ENCODE measurements around the gene CLDN6. TPM values are rescaled to one million over a fixed set of nuclear protein-coding genes. Genes with fewer than 3 reads are reported as not detected.

CLDN6 gene
- total RNA-seq, 1 experiment from 2014 or later: 528 TPM

DNA sequence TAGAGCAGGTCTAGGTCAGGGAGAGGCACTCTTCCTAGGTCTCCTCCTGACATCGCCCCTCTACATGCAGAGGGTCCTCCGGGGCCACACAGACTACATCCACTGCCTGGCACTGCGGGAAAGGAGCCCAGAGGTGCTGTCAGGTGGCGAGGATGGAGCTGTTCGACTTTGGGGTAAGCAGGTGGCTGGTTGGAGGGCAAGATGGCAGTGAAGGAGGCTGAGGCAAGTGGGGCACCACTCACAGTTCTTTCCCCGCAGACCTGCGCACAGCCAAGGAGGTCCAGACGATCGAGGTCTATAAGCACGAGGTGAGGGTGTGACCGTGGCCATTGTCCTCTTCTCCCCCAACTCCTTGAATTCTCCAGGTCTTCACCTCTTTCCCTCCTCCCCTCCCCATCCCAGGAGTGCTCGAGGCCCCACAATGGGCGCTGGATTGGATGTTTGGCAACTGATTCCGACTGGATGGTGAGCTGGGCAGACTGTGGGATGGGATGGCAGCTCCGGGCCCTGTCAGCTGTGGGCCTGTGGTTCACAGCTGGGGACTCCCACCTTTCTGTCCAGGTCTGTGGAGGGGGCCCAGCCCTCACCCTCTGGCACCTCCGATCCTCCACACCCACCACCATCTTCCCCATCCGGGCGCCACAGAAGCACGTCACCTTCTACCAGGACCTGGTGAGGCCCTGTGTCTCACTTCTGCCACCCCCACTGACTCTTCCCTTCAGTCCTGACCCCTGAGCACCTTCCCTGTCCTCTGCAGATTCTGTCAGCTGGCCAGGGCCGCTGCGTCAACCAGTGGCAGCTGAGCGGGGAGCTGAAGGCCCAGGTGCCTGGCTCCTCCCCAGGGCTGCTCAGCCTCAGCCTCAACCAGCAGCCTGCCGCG, 8.9 kb upstream of the CLDN6 start:
- DNase-seq: no peak

DNA sequence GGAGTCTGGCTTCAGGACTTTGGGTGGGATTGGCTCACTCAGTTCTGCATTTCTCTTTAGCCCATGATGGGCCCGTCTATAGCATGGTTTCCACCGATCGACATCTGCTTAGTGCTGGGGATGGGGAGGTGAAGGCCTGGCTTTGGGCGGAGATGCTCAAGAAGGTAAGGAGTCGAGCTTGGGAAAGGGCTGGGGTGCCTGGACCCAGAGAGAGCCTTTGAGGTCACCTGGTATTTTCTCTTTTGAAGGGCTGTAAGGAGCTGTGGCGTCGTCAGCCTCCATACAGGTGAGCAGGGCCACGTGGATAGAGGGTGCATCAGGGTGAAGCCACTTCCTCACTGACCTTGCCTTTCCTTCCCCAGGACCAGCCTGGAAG, 8.0 kb upstream of the CLDN6 start:
- Histone ChIP-seq H3K4me3 (ENCODE audit: insufficient read depth, low read depth, low read length) (no peak overlapping the region), H3K36me3 (replicated peaks; ENCODE audit: control insufficient read depth, insufficient read depth, low read length) (peaks cover 14% of the 10 kb centered on the region), H3K27me3 (ENCODE audit: control insufficient read depth, insufficient read depth, low read length) (peaks cover 19% of the 10 kb centered on the region)
- no peak for DNase-seq

More for the DNA sequence above, 8.9 kb upstream of the CLDN6 start:
- Histone ChIP-seq H3K36me3 (replicated peaks; ENCODE audit: control insufficient read depth, insufficient read depth, low read length) (peaks cover 14% of the 10 kb centered on the region), H3K4me3 (ENCODE audit: insufficient read depth, low read depth, low read length) (no peak overlapping the region), H3K27me3 (ENCODE audit: control insufficient read depth, insufficient read depth, low read length) (peaks cover 19% of the 10 kb centered on the region)

DNA sequence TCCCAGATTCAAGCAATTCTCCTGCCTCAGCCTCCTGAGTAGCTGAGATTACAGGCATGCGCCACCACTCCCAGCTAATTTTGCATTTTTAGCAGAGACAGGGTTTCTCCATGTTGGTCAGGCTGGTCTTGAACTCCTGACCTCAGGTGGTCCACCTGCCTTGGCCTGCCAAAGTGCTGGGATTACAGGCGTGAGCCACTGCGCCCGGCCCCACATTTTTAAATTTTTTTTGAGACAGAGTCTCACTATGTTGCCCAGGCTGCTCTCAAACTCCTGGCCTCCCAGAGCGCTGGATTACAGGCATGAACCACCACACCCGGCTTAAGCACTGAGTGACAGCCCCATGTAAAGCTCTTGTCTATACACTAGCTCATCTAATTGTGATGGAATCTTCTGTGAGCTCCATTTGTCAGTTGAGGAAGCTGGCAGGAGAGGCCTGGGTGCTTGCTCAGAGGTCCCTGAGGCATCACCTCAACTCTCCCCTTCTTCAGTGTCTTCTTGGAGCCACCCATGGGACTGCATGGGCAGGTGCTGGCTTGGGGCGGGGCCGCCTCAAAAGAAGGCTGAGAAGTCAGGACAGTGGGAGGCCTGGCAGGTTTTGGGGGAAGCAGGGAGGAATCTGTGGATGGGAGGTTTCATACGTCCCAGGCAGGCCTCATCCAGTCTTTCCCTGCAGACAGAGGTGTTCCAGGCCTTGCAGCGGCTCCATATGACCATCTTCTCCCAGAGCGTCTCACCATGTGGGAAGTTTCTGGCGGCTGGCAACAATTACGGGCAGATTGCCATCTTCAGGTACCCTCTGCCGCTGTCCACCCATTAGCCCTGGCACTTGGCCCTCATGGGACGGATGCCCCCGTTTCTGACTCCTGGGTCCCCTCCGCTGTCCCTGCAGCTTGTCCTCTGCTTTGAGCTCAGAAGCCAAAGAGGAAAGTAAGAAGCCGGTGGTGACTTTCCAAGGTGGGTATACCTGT, 7.3 kb upstream of the CLDN6 start:
- H3K36me3 ChIP-seq (replicated peaks; ENCODE audit: control insufficient read depth, insufficient read depth, low read length): peaks cover 14% of the 10 kb centered on the region
- no peak for DNase-seq
- peaks cover 17% of the 10 kb centered on the region for H3K27me3 ChIP-seq (ENCODE audit: control insufficient read depth, insufficient read depth, low read length)
- no peak overlapping the region for H3K4me3 ChIP-seq (ENCODE audit: insufficient read depth, low read depth, low read length)

DNA sequence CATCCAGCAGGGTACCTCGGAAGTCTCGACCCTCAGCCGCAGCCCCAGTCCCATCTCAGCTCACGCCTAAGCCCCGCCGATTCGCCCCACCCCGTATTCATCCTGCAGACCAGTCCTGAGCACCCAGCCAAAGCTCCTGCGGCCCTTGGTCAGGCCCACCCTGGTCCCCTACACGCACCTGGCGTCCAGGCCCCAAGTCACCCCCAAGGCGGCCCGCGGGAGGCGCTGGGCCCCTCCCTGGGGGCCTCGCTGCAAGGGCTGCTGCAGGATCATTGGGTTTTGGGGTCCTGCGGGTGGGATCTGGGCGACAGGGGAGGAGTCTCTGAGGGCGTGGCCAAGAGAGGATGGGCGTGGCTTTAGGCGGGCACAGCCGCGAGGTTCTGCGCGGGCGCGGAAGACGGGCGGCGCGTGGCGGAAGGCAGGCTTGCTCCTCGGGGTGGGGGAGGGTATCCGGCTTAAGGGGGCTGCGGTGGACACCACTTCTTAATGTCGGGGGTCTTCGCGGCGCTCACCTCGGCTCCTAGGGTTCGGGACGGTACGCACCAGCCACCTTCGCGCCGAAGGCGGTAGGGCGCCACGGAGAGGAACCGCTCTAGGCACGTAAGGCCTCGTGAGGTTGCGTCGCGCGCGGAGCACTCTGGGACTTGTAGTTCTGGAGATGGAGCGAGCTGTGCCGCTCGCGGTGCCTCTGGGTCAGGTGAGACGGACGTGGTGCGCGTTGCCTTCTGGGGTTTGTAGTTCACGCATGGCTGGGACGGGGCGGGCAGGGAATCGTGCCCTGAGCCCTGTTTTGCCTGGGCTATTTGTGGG, 5.9 kb upstream of the CLDN6 start, which contains the start of the genes HCFC1R1 and THOC6:
Gene HCFC1R1, minus strand, starts transcription at position 274 of the 810 bp plus-strand sequence. Its CDS starts 1 bp downstream, at position 273.
Gene THOC6, plus strand, starts transcription at position 367 of the 810 bp plus-strand sequence. Its CDS starts 292 bp downstream, at position 659.
- peak; percentile 95 for DNase-seq
- Histone ChIP-seq H3K36me3 (replicated peaks; ENCODE audit: control insufficient read depth, insufficient read depth, low read length) (peaks cover 14% of the 10 kb centered on the region), H3K4me3 (ENCODE audit: insufficient read depth, low read depth, low read length) (peak within 1 kb of the TSS; percentile 77), H3K27me3 (ENCODE audit: control insufficient read depth, insufficient read depth, low read length) (peaks cover 4% of the 10 kb centered on the region; the same call in 1 of the 2 replicates)

DNA sequence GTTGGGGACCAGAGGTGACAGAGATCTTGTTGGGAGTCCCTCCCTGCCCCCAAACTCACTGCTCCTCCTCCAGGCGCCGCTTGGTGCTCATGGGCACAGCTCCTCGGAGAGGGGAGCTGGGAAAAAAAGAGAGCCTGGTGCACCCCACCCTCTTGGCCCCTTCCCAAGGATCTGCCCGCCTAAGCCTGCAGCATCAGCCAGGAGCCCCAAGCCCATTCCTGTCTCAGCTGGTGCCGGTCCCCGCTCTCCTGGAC, 5.4 kb upstream of the CLDN6 start:
- DNase-seq: no peak
- Histone ChIP-seq H3K4me3 (ENCODE audit: insufficient read depth, low read depth, low read length) (peak overlapping the region; percentile 77), H3K27me3 (ENCODE audit: control insufficient read depth, insufficient read depth, low read length) (no peaks in the 10 kb centered on the region), H3K36me3 (replicated peaks; ENCODE audit: control insufficient read depth, insufficient read depth, low read length) (peaks cover 14% of the 10 kb centered on the region)

DNA sequence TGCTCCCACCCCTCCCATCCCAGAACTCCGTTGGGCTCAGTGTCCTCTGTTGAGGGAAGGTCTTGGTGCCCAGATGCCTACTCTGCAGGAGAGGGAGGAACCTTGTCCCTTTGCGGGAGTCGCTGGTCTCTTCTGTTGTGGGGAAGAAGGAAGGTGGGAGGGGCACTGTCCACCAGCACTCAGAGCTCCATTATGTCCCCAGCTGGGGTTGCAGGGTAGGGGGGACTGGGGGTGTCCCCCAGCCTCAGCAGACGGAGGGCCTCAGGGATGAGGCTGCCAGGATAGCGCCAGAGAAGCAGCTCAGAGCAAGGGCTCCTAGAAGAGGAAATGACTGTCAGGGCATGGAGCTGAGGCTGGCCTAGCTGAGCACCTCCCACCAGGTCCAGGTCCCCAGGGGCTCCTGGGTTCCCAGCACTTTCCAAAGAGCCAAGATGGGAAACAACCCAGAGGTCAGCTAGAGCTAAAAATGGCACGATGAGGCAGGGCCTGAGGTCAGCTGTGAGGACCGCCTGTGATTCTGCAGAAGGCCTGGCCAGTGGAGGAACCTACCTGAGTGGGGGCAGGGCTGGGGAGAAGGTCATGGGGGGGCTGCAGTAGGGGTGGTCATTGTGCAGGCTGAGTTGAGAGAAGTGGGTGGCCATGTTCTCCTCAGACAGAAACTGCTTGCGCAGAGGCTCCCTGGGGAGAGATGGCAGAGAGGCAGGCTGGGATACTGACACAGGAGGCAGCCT, 4.9 kb upstream of the CLDN6 start:
- DNase-seq: no peak
- H3K27me3 ChIP-seq (ENCODE audit: control insufficient read depth, insufficient read depth, low read length): no peaks in the 10 kb centered on the region
- H3K36me3 ChIP-seq (replicated peaks; ENCODE audit: control insufficient read depth, insufficient read depth, low read length): peaks cover 14% of the 10 kb centered on the region
- H3K4me3 ChIP-seq (ENCODE audit: insufficient read depth, low read depth, low read length): peak overlapping the region; percentile 77

DNA sequence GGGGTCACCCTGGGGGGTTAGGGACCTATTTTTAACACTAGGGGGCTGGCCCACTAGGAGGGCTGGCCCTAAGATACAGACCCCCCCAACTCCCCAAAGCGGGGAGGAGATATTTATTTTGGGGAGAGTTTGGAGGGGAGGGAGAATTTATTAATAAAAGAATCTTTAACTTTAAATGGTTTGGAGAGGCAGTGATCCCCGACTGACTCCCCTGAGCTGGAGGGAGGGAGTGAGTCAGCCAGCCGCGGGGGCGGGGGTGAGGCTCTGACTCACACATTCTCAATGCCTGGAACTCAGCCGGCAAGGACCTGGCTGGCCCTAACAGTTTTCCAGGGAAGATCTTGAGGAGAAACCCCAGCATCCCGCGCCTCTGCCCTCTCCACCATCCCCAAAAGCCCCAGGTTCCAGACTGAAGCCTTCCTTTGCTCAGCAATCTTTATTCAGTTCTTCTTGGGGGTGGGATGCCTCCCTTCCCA, 4.3 kb upstream of the CLDN6 start:
- Histone ChIP-seq H3K36me3 (replicated peaks; ENCODE audit: control insufficient read depth, insufficient read depth, low read length) (peaks cover 14% of the 10 kb centered on the region), H3K4me3 (ENCODE audit: insufficient read depth, low read depth, low read length) (peak overlapping the region; percentile 96), H3K27me3 (ENCODE audit: control insufficient read depth, insufficient read depth, low read length) (no peaks in the 10 kb centered on the region)
- peak; percentile 89 for DNase-seq

DNA sequence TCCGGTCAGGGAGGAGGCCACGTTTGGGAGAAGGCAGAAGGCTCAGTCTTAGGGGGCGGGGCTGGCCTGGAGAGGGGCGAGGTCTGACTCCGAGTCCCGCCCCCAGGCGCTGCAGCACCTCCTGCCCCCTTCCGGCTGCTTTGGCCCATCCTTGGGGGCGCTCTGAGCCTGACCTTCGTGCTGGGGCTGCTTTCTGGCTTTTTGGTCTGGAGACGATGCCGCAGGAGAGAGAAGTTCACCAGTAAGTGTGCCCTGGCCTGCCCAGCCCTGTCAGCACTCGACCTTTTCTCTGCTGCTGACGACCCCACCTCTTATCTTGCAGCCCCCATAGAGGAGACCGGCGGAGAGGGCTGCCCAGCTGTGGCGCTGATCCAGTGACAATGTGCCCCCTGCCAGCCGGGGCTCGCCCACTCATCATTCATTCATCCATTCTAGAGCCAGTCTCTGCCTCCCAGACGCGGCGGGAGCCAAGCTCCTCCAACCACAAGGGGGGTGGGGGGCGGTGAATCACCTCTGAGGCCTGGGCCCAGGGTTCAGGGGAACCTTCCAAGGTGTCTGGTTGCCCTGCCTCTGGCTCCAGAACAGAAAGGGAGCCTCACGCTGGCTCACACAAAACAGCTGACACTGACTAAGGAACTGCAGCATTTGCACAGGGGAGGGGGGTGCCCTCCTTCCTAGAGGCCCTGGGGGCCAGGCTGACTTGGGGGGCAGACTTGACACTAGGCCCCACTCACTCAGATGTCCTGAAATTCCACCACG, 3.6 kb upstream of the CLDN6 start:
- peak; percentile 95 for DNase-seq
- Histone ChIP-seq H3K36me3 (replicated peaks; ENCODE audit: control insufficient read depth, insufficient read depth, low read length) (peaks cover 9% of the 10 kb centered on the region), H3K4me3 (ENCODE audit: insufficient read depth, low read depth, low read length) (peak overlapping the region; percentile 96), H3K27me3 (ENCODE audit: control insufficient read depth, insufficient read depth, low read length) (no peaks in the 10 kb centered on the region)

DNA sequence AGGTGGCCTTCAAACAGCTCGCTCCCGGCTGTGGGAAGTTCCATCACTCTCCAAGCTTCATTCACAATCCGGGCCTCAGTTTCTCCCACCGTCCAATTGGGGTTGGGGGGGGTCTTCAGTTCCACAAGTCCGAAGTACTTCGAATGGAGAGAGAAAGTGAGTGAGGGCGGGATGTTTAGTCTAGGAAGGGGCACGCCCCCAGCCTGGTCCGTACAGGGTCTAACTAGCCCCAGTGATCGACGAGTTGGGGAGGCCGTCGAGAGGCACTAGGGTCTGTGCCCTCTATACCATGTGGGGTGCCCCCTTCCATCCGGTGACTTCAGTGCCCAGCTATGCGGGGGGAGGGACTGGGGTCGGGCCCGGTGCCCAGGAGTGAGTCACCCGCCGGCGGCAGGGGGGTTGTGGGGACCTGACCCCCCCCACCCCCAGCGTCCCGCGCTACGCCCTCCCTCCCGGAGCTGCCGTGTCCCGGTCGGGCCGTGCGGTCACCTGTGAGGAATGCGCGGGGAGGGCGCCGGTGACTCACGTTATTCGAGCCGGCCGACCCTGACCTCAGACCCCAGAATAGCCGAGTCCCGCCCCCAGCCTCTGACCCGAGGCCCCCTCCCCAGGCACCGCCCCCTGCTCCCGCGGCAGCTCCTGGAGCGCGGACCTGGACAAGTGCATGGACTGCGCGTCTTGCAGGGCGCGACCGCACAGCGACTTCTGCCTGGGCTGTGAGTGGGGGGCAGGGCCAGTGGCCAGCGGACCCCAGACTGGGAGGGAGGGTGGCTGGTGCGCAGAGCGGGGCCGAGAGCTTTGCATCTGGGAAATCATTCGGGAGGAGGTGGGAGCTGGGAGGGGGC, 2.8 kb upstream of the CLDN6 start:
- H3K4me3 ChIP-seq (ENCODE audit: insufficient read depth, low read depth, low read length): peak overlapping the region; percentile 96

DNA sequence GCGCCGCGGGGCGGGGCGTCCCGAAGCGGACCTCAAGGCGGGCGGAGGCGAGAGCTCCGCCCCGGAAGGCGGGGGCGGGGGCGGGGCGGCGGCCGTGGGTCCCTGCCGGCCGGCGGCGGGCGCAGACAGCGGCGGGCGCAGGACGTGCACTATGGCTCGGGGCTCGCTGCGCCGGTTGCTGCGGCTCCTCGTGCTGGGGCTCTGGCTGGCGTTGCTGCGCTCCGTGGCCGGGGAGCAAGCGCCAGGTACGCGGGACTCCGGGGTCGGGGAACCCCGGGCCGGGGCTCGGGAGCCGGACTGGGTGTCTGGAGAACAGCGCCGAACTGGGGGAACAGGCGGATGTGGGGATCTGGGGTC, 2.2 kb upstream of the CLDN6 start, which contains the start of gene TNFRSF12A:
Gene TNFRSF12A, plus strand, starts transcription at position 122 of the 357 bp plus-strand sequence. Its CDS starts 30 bp downstream, at position 152.
- peak; percentile 96 for DNase-seq
- Histone ChIP-seq H3K27me3 (ENCODE audit: control insufficient read depth, insufficient read depth, low read length) (no peaks in the 10 kb centered on the region), H3K4me3 (ENCODE audit: insufficient read depth, low read depth, low read length) (peak within 1 kb of the TSS; percentile 96), H3K36me3 (replicated peaks; ENCODE audit: control insufficient read depth, insufficient read depth, low read length) (peaks cover 7% of the 10 kb centered on the region)

More for the DNA sequence above, 2.8 kb upstream of the CLDN6 start:
- H3K27me3 ChIP-seq (ENCODE audit: control insufficient read depth, insufficient read depth, low read length): no peaks in the 10 kb centered on the region
- peaks cover 5% of the 10 kb centered on the region; the same call in 1 of the 2 replicates for H3K36me3 ChIP-seq (replicated peaks; ENCODE audit: control insufficient read depth, insufficient read depth, low read length)
- peak; percentile 94 for DNase-seq

DNA sequence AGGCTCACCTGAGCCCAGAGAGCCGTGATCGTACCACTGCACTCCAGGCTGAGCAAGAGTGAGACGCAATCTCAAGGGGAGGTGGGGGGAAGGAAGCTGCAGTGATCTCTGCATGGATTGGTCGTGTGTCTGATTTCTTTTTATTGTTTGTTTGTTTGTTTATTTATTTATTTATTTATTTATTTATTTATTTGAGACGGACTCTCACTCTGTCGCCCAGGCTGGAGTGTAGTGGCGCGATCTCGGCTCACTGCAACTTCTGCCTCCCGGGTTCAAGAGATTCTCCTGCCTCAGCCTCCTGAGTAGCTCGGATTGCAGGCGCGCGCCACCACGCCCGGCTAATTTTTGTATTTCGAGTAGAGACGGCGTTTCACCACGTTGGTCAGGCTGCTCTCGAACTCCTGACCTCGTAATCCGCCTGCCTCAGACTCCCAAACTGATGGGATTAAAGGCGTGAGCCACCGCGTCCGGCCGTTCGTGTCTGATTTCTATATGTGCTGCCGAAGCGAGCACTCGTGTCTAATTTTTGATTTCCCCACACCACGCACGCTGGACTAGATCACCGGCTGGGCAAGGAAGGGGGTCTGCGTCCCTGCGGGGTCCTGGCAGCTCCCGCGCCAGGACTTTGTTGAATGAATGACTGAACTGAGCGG, 1.7 kb upstream of the CLDN6 start:
- DNase-seq: no peak
- Histone ChIP-seq H3K36me3 (replicated peaks; ENCODE audit: control insufficient read depth, insufficient read depth, low read length) (peaks cover 7% of the 10 kb centered on the region), H3K27me3 (ENCODE audit: control insufficient read depth, insufficient read depth, low read length) (no peaks in the 10 kb centered on the region), H3K4me3 (ENCODE audit: insufficient read depth, low read depth, low read length) (peak overlapping the region; percentile 28)

DNA sequence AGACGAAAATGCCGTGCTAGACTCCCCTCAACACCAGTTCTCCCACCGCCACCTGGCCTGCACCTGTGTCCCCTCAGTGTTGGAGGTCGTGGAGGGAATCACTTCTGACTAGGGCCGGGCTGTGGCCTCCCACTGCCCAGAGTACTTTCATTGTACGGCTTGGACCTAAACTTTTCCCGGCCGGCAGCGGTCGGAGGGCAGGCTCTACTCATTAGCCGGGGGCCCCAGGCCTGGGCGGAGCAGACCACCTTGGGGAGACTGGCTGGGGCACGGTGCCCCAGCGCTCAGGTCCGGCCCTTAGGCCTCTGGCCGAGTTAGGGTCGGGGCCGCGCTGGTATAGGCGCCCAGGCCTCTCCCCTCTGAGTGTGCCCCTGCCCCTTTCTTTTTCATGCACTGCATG, 639 bp downstream of the CLDN6 start:
- Histone ChIP-seq H3K4me3 (ENCODE audit: insufficient read depth, low read depth, low read length) (peak overlapping the region; percentile 87), H3K36me3 (replicated peaks; ENCODE audit: control insufficient read depth, insufficient read depth, low read length) (peaks cover 7% of the 10 kb centered on the region), H3K27me3 (ENCODE audit: control insufficient read depth, insufficient read depth, low read length) (peaks cover 10% of the 10 kb centered on the region)
- no peak for DNase-seq
